ENCODE results near the gene FBXL15.

GRCh38 chr10:102467318-102467717, 46.7 kb downstream of the FBXL15 start:
- TF ChIP-seq POLR2AphosphoS5 (IDR thresholded peaks at IDR 0.05) (no peak), POLR2A (IDR thresholded peaks at IDR 0.05) (no peak), CTCF (IDR thresholded peaks at IDR 0.05) (no peak)

All from gastroesophageal sphincter (tissue), 3 donors.